CD4-positive, alpha-beta T cell treated with Interleukin-17A for 1 hour (primary cell): ENCODE results near the gene ZNF831.
A peak's percentile ranks its signal among the peaks of the same experiment; 100 is the strongest.

Experiments
- DNase-seq: peaks from one replicate; pipeline ENCODE4 v3.0.0-alpha.2; 2020

ZNF831 gene

DNA sequence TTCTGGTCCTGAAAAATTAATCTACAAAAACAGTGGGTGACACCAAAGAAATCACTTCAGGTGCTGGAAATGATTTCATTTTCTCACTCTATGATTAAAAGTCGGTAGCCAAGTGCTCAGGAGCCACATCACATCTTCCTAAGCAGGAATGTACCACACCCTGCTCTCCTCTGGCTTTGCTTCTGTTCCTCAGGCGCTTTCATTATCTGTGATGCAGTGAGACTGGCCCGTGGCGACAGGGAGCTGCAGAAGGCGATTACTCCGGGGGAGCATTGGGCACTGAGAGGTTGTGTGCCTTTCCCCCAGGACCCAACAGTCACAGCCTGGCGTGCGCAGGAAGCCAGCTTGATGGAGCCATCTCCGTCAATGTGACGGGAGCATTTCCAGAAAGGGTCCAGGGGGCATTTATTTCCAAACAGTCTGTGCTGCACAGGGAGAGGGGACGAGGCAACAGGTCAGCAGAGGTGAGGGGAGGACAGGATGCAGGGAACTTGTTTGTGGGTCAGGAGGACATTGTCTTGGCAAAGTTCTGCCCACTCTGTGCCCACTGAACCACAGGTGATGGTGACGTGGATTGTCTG lies 5.6 kb upstream of the ZNF831 start:
- no peak for DNase-seq

DNA sequence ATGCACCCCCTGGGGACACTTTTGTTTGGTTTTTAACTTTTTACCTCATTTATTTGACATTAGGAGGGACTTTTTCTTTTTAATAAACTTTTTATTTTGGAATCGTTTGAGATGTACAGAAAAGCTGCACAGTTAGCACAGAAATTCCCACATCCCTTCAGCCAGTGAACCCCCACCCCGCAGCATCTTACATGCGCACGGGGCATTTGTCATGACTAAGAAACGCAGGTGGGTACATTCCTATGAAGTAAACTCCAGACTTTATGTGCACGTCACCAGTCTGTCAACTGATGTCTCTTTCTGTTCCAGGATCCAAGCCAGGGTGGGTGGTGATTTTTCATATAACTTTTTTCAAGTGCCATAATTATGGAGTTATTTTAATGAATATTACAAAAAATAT lies 4.9 kb upstream of the ZNF831 start:
- DNase-seq = peak; percentile 20

DNA sequence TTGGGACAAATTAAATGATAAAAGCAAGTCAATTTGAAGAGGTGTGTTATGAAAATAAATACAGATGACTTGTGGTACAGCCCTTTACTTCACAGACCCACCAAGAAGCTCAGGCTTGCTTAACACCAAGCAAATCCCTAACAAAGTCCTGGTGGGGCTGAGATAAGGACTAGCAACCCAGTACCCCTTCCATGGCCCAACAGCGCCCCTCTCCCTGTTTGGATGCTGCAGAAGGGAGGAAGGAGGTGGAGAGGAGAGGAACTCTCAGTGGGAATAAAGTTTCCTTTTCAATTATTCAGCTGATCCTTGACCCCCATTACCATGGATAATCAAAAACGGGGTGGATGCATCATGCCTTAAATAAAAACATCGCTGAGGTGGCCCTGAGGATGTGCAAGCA lies 4.5 kb upstream of the ZNF831 start:
- DNase-seq = no peak

- DNase-seq = peak; percentile 92
These were observed 3.9 kb upstream of the ZNF831 start for GRCh38 chr20:59159493-59160376.

GRCh38 chr20:59160389-59161115 lies 3.1 kb upstream of the ZNF831 start:
- peak; percentile 55 for DNase-seq

GRCh38 chr20:59161721-59162120 lies 1.9 kb upstream of the ZNF831 start:
- DNase-seq = peak; percentile 77

- DNase-seq = peak; percentile 75
These were observed 1.2 kb downstream of the ZNF831 start for GRCh38 chr20:59164686-59165391.

GRCh38 chr20:59165396-59165795 lies 1.8 kb downstream of the ZNF831 start:
- peak; percentile 57 for DNase-seq

DNA sequence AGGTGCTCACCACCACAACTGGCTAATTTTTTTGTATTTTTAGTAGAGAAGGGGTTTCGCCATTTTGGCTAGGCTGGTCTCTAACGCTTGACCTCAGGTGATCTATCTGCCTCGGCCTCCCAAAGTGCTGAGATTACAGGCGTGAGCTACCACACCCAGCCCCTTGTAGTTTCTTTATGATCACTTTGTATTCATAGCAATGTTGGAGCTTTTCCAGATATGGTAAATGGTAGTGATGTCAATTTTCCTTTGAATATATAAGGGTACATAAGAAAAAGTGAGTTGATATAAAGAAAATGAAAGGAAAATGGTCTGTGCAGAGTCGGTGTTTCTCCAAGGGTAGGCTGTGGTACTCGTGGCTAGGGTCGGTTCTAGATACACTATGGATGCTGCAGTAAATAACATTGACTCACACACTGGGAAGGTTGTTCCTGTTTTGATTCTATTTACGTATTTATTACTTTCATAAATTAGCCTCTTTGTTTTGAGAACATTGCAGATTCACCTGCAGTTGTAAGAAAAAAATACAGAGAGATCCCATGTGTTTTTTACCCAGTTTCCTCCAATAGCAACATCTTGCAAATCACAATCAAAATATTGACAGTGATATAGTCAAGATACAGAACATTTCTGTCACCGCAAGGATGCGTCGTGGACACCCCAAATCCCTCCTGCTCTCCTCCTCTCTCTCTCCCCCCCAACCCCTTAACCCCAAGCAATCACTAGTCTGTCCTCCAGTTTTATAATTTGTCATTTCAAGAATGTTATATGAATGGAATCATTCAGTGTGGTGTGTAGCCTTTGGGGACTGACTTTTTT lies 2.5 kb downstream of the ZNF831 start:
- peak; percentile 80 for DNase-seq

GRCh38 chr20:59170406-59171349 lies 7.1 kb downstream of the ZNF831 start:
- DNase-seq = no peak

DNA sequence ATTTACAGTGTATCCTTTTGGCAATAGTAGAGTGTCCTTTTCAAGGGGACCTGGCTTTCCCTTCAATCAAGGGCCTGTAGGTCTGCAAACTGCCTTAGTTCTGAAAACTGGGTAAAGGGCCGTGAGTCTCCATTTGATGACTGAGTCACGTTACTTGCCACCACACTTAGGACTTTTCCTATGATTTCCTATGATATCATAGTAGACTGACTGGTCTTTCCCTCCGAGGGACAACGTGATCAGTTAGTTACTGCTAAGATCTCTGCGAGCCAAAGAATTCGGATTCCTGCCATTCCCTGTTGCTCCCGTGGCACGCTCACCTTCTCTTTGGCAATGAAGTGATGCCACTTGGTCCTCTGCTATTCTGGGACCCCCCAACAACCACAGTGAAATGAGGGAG lies 8.4 kb downstream of the ZNF831 start:
- no peak for DNase-seq

DNA sequence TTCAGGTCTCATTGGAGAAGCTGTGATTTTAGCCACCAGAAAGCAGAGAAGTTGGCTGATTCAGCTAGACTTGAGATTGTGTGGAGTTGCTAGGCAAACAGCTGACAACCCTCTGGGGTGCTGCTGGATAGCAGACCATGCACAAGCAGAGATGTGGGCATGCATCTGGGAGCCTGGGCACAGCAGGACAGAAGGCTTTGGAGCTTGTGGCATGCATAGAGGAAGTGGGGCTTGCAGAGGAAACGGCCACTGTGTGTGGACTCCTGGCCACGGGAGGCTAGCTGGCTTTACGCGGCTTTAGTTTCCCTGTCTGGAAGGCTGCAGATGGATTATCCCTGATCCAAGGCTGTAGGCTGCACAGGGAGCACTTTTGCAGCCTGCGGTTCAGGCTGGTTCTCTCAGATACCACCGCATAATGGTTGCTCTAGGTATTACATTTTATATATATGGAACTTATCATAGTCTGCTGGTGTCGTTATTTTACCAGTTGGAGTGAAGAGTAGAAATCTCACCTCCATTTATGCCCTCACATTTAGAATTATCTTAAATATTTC lies 10.4 kb downstream of the ZNF831 start:
- no peak for DNase-seq

GRCh38 chr20:59175002-59175401 lies 11.4 kb downstream of the ZNF831 start:
- no peak for DNase-seq

DNA sequence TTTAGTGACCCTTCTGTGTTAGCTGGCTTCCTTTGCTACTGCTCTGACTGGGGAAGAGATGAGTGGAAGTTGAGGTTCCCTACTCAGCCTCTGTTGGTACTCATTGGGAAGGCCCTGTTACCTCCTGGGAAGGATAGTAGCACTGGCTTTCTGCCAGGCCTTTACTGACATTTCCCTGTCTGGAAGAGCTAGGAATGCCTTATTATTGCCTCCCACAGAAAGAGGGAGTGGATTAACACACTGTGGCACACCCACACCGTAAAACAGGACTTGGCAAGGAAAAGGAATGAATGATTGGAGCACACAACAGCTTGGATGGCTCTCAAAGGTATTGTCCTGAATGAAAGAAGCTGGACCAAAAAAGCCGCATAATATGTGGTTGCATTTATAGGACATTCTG lies 12.2 kb downstream of the ZNF831 start:
- no peak for DNase-seq

DNA sequence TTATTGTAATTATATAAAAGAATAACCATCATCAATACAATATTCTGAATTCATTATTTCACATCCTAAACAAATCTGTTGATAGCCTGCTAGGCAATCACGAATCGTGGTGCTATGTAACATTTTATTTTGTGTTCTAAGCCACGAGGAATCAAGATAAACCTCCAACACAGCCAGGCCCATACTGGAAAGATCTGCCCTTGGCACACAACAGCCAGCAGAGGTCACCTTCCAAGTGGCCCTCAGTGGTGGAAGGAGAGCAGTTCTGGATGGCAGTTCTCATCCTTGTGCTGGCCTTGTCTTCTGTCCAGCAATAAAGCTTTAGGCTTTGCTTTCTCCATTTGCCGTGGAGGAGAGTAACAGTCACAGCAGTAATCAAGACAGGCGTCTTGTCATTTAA lies 13.2 kb downstream of the ZNF831 start:
- DNase-seq = no peak

GRCh38 chr20:59177266-59178250 lies 13.9 kb downstream of the ZNF831 start:
- peak; percentile 67 for DNase-seq

GRCh38 chr20:59178983-59179595 lies 15.5 kb downstream of the ZNF831 start:
- DNase-seq = no peak

GRCh38 chr20:59179988-59180387 lies 16.4 kb downstream of the ZNF831 start:
- no peak for DNase-seq

- no peak for DNase-seq
These were observed 18.3 kb downstream of the ZNF831 start for GRCh38 chr20:59181936-59182335.
